H1 (cell line): Measurements from ENCODE around the gene MAP10. TPM values are rescaled to one million over a fixed set of nuclear protein-coding genes. Genes with fewer than 3 reads are reported as not detected.

Source experiments
- CTCF ChIA-PET: fragments of 300-600 bp; sonication (Branson Sonifier 250); formaldehyde crosslinking; loops from one replicate; lab custom pipeline; 2021; ENCODE audit not compliant: partially characterized antibody; lab: Charles Lee
- POLR2A ChIA-PET: fragments of 300-600 bp; sonication (Branson Sonifier 250); formaldehyde crosslinking; loops from one replicate; lab custom pipeline; 2021; ENCODE audit warnings: inconsistent platforms; ENCODE audit not compliant: partially characterized antibody; lab: Charles Lee
- DNase-seq, 2 experiments: peaks; one replicate each; pipeline versions ENCODE4 v3.0.0 to v3.0.0-alpha.2; 2010 to 2022; ENCODE audit warnings: low spot score in 2 of 2, low read depth in 1 of 2, mixed read lengths in 1 of 2
- FAIRE-seq: peaks from 2 replicates; lab custom pipeline; 2011; peaks lifted over from hg19 to GRCh38; lab: Jason Lieb, UNC
- H2AFZ ChIP-seq: 2 replicates; pipeline ENCODE4 v1.8.1; 2012; ENCODE audit warnings: low read length, inconsistent platforms
- H2AK5ac ChIP-seq: 2 replicates; pipeline ENCODE4 v1.6.1; 2013; ENCODE audit warnings: low read depth, low read length
- H2BK120ac ChIP-seq: replicated peaks from 2 replicates; pipeline ENCODE3; 2013; ENCODE audit warnings: low read depth, low read length, inconsistent platforms
- H2BK12ac ChIP-seq: 2 replicates; pipeline ENCODE4 v1.6.1; 2013; ENCODE audit warnings: low read depth, low read length
- H2BK15ac ChIP-seq: 2 replicates; pipeline ENCODE4 v1.6.1; 2013; ENCODE audit warnings: low read length
- H2BK20ac ChIP-seq: 2 replicates; pipeline ENCODE4 v1.6.1; 2013; ENCODE audit warnings: low read length
- H2BK5ac ChIP-seq: 2 replicates; pipeline ENCODE4 v1.6.1; 2013; ENCODE audit warnings: low read depth, low read length
- H3K14ac ChIP-seq: 2 replicates; pipeline ENCODE4 v1.6.1; 2013; ENCODE audit warnings: inconsistent platforms; ENCODE audit not compliant: insufficient read length
- H3K18ac ChIP-seq: 2 replicates; pipeline ENCODE4 v1.6.1; 2013; ENCODE audit warnings: low read length; ENCODE audit errors: extremely low read depth
- H3K23ac ChIP-seq: 2 replicates; pipeline ENCODE4 v1.6.1; 2013; ENCODE audit warnings: inconsistent platforms; ENCODE audit not compliant: insufficient read length
- H3K23me2 ChIP-seq: 2 replicates; pipeline ENCODE4 v1.6.1; 2013; ENCODE audit warnings: low read depth, low read length
- H3K27ac ChIP-seq: 2 replicates; pipeline ENCODE4 v1.6.1; 2011; ENCODE audit warnings: low read depth, low read length, inconsistent platforms
- H3K27me3 ChIP-seq, 4 experiments: replicated peaks in 1 of 4; 1 replicate in 1 of 4; 2 replicates in 3 of 4; pipeline versions ENCODE4 v1.6.1 to v1.8.1; 2011 to 2013; ENCODE audit warnings: low read length in 3 of 4, mild to moderate bottlenecking in 3 of 4, inconsistent platforms in 2 of 4, mixed read lengths in 2 of 4, moderate library complexity in 1 of 4; ENCODE audit not compliant: control insufficient read depth in 3 of 4, insufficient read depth in 3 of 4; ENCODE audit errors: extremely low read depth in 1 of 4
- H3K36me3 ChIP-seq, 4 experiments: 2 replicates each; pipeline versions ENCODE4 v1.6.1 to v1.8.1; 2011 to 2013; ENCODE audit warnings: mild to moderate bottlenecking in 4 of 4, low read length in 3 of 4, moderate library complexity in 2 of 4, control low read depth in 1 of 4, inconsistent platforms in 1 of 4; ENCODE audit not compliant: insufficient read depth in 4 of 4, control insufficient read depth in 2 of 4
- H3K4ac ChIP-seq: replicated peaks from 2 replicates; pipeline ENCODE3; 2013; ENCODE audit warnings: low read length, low read depth, mixed read lengths, inconsistent platforms; ENCODE audit not compliant: insufficient read length
- H3K4me1 ChIP-seq, 4 experiments: replicated peaks in 1 of 4; 1 replicate in 1 of 4; 2 replicates in 3 of 4; pipeline versions ENCODE4 v1.6.1 to v1.8.1; 2011 to 2013; ENCODE audit warnings: low read length in 3 of 4, inconsistent platforms in 2 of 4, mixed read lengths in 1 of 4; ENCODE audit not compliant: insufficient read depth in 4 of 4, control insufficient read depth in 3 of 4
- H3K4me2 ChIP-seq, 2 experiments: 2 replicates each; pipeline versions ENCODE4 v1.6.1 to v1.8.1; 2011 to 2013; ENCODE audit warnings: low read depth in 2 of 2, low read length in 2 of 2, control low read depth in 1 of 2, inconsistent platforms in 1 of 2, mild to moderate bottlenecking in 1 of 2; ENCODE audit not compliant: insufficient read depth in 1 of 2
- H3K4me3 ChIP-seq, 4 experiments: fragments of 200-600, 300-600 bp in 1 of 4; sonication (generic), shearing (Covaris generic), sonication (Bioruptor Twin) in 1 of 4; 2 replicates each; pipeline versions ENCODE4 v1.5.1 to v1.8.1; 2011 to 2016; ENCODE audit warnings: low read length in 4 of 4, low read depth in 3 of 4, control low read depth in 2 of 4, inconsistent platforms in 2 of 4, mild to moderate bottlenecking in 2 of 4, mixed read lengths in 1 of 4, moderate library complexity in 1 of 4; ENCODE audit not compliant: insufficient read depth in 2 of 4; ENCODE audit errors: extremely low read depth in 1 of 4
- H3K56ac ChIP-seq: replicated peaks from 2 replicates; pipeline ENCODE3; 2013; ENCODE audit warnings: low read depth, mild to moderate bottlenecking, mixed read lengths, low read length, inconsistent platforms; ENCODE audit not compliant: insufficient read length
- H3K79me1 ChIP-seq: 2 replicates; pipeline ENCODE4 v1.6.1; 2013; ENCODE audit warnings: low read depth, low read length, control low read depth
- H3K79me2 ChIP-seq, 2 experiments: 2 replicates each; pipeline versions ENCODE4 v1.6.1 to v1.8.1; 2012 to 2013; ENCODE audit warnings: low read length in 2 of 2, mild to moderate bottlenecking in 2 of 2, inconsistent platforms in 1 of 2; ENCODE audit not compliant: insufficient read depth in 2 of 2, control insufficient read depth in 1 of 2
- H3K9ac ChIP-seq, 4 experiments: replicated peaks in 1 of 4; 1 replicate in 1 of 4; 2 replicates in 3 of 4; pipeline versions ENCODE4 v1.6.1 to v1.8.1; 2011 to 2013; ENCODE audit warnings: low read depth in 3 of 4, low read length in 3 of 4, control low read depth in 2 of 4, mild to moderate bottlenecking in 2 of 4, moderate library complexity in 2 of 4, inconsistent platforms in 1 of 4; ENCODE audit errors: extremely low read depth in 1 of 4
- H3K9me3 ChIP-seq, 2 experiments: 2 replicates each; pipeline versions ENCODE4 v1.6.1 to v1.8.1; 2012 to 2013; ENCODE audit warnings: mild to moderate bottlenecking in 2 of 2, moderate library complexity in 2 of 2, control low read depth in 1 of 2, inconsistent platforms in 1 of 2, low read depth in 1 of 2, low read length in 1 of 2, mixed read lengths in 1 of 2; ENCODE audit not compliant: insufficient read depth in 2 of 2
- H4K20me1 ChIP-seq, 2 experiments: replicated peaks in 1 of 2; 2 replicates each; pipeline versions ENCODE3 to v1.8.1; 2011 to 2013; ENCODE audit warnings: inconsistent platforms in 2 of 2, low read length in 2 of 2, mild to moderate bottlenecking in 1 of 2; ENCODE audit not compliant: insufficient read depth in 2 of 2, control insufficient read depth in 1 of 2
- H4K5ac ChIP-seq: 2 replicates; pipeline ENCODE4 v1.6.1; 2013; ENCODE audit warnings: low read length, low read depth, mixed read lengths, inconsistent platforms; ENCODE audit not compliant: insufficient read length
- H4K8ac ChIP-seq: 2 replicates; pipeline ENCODE4 v1.8.0; 2013; ENCODE audit warnings: mild to moderate bottlenecking, moderate library complexity, low read length, inconsistent platforms; ENCODE audit not compliant: insufficient read depth; ENCODE audit errors: extremely low read depth
- H4K91ac ChIP-seq: replicated peaks from 2 replicates; pipeline ENCODE3; 2013; ENCODE audit warnings: low read length, mixed read lengths, inconsistent platforms; ENCODE audit not compliant: insufficient read length
- BACH1 ChIP-seq: IDR thresholded peaks from 2 replicates; pipeline ENCODE4 v1.6.1; 2012; ENCODE audit warnings: low read length, improper control_type of control experiment
- BCL11A ChIP-seq, 2 experiments: IDR thresholded peaks; one replicate each; pipeline ENCODE4 v1.6.1; 2011; ENCODE audit warnings: low read depth in 2 of 2, low read length in 2 of 2, mild to moderate bottlenecking in 2 of 2
- BRCA1 ChIP-seq: IDR thresholded peaks from 2 replicates; pipeline ENCODE4 v1.6.1; 2012; ENCODE audit warnings: low read depth, low read length, improper control_type of control experiment
- HDAC2 ChIP-seq, 2 experiments: fragments of 300-600 bp in 1 of 2; sonication (generic) in 1 of 2; IDR thresholded peaks; 2 replicates each; pipeline ENCODE4 v1.6.1; 2011 to 2012; ENCODE audit warnings: low read depth in 2 of 2, low read length in 2 of 2, mild to moderate bottlenecking in 2 of 2, moderate library complexity in 2 of 2, borderline replicate concordance in 1 of 2, inconsistent platforms in 1 of 2
- KDM1A ChIP-seq: fragments of 200-600, 300-600 bp; sonication (generic); IDR thresholded peaks from 2 replicates; pipeline ENCODE4 v1.7.1; 2016; ENCODE audit warnings: mild to moderate bottlenecking, low read length, borderline replicate concordance
- MAFK ChIP-seq: IDR thresholded peaks from 2 replicates; pipeline ENCODE4 v1.6.1; 2012; ENCODE audit warnings: low read depth, mild to moderate bottlenecking, improper control_type of control experiment, low read length
- RAD21 ChIP-seq, 2 experiments: IDR thresholded peaks in 1 of 2; conservative IDR thresholded peaks in 1 of 2; 2 replicates each; pipeline ENCODE4 v1.6.1; 2011; ENCODE audit warnings: low read depth in 2 of 2, low read length in 2 of 2, improper control_type of control experiment in 1 of 2, inconsistent platforms in 1 of 2, mild to moderate bottlenecking in 1 of 2, moderate library complexity in 1 of 2
- WGBS, 2 experiments: shearing (Covaris generic) in 1 of 2; methylation state at CpG; one replicate each; pipeline versions ENCODE4 v1.1.6 to v1.1.7; 2013 to 2015; ENCODE audit warnings: low lambda C conversion rate in 2 of 2, mixed read lengths in 2 of 2, inconsistent platforms in 1 of 2, low coverage in 1 of 2, missing lambda C conversion rate in 1 of 2; ENCODE audit not compliant: insufficient replicate concordance in 2 of 2, insufficient coverage in 1 of 2, insufficient read length in 1 of 2; ENCODE audit errors: extremely low coverage in 1 of 2, missing lambda C conversion rate in 1 of 2; 5-methylcytosine and 5-hydroxymethylcytosine counted together
- polyA plus RNA-seq, 7 experiments: library from polyadenylated mRNA; depleted of rRNA in 3 of 7; stranded (reverse) in 5 of 7; unstranded in 2 of 7; fragments of >200 nt in 5 of 7; fragments of 200-250 nt in 2 of 7; gene quantifications; 1 replicate in 5 of 7; 2 replicates in 1 of 7; 4 replicates in 1 of 7; pipeline versions ENCODE4 v1.2.1 to v1.2.3, GENCODE V29; 2011 to 2013; ENCODE audit warnings: missing spikeins in 2 of 7, mixed read lengths in 2 of 7
- total RNA-seq: library from RNA; stranded (reverse); fragmentation: NEBNext Ultra II Directional; extraction: Animal tissue kit (Norgen Biotek cat#: 25700); gene quantifications from 2 replicates; pipeline ENCODE4 v1.2.1, GENCODE V29; 2021
- TF ChIP-seq, protein P1 (sequence below), 3 experiments: IDR thresholded peaks; 1 replicate in 2 of 3; 2 replicates in 1 of 3; pipeline versions ENCODE4 v1.5.1 to v1.6.1; 2011; ENCODE audit warnings: low read length in 3 of 3, mild to moderate bottlenecking in 3 of 3, inconsistent platforms in 2 of 3, low read depth in 1 of 3, moderate library complexity in 1 of 3; ENCODE audit not compliant: insufficient read depth in 1 of 3; ENCODE audit errors: control extremely low read depth in 1 of 3

MAP10 gene
- total and polyA plus RNA-seq, 2 of the 8 experiments (the other 6 are each of a cell fraction or from before 2014, with no cell fraction given): 1.5 to 3.5 TPM

DNA sequence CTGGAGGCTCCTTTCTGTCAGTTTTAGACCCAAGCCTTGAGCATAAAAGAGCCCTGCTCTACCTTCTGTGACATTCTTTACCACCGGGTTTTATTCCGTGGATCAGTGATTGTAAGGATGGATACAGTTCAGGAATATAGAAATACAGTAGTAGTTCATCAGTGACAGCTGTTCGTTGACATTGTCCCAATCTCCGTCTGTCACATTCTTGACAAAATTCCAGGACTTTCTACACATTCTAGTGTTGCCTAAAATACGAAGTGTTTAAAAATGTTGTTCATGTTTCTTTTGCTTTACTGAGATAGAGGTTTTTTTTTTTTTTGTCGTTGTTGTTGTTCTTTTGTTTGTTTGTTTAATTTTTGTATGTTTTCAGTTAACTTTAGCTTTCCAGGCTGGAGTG lies 29.9 kb downstream of the MAP10 start:
- no peak overlapping the region for H2BK5ac ChIP-seq
- POLR2A ChIA-PET: no interaction called here
- no peak overlapping the region for H4K8ac ChIP-seq
- H3K23ac ChIP-seq: no peak overlapping the region
- H3K23me2 ChIP-seq: no peaks in the 10 kb centered on the region
- no peaks in the 10 kb centered on the region for H4K20me1 ChIP-seq
- H3K4ac ChIP-seq: no peak overlapping the region
- H2AFZ ChIP-seq: no peak overlapping the region
- no peak overlapping the region for H2AK5ac ChIP-seq
- no peak overlapping the region for H2BK15ac ChIP-seq
- no peak overlapping the region for H2BK12ac ChIP-seq
- H4K5ac ChIP-seq: no peak overlapping the region
- H3K18ac ChIP-seq: no peak overlapping the region
- no peak overlapping the region for H3K27ac ChIP-seq
- no peaks in the 10 kb centered on the region for H3K36me3 ChIP-seq
- WGBS, 2 experiments: 98% methylated on average over 6 of the region's 6 CpGs; no CpG with 5 or more reads in 1 of the 2 experiments
- H3K9ac ChIP-seq: no peak overlapping the region
- no peak overlapping the region for H3K4me3 ChIP-seq
- H3K9me3 ChIP-seq: no peaks in the 10 kb centered on the region; a peak in 1 of 4 replicates
- no peaks in the 10 kb centered on the region for H3K4me1 ChIP-seq
- H2BK20ac ChIP-seq: no peak overlapping the region
- no peak for DNase-seq
- CTCF ChIA-PET: interaction anchor here (1.6 kb wide), 1 partner anchor 11 kb away, joined by 3 read pairs; no protein-coding TSS in a partner anchor
- no peaks in the 10 kb centered on the region for H3K79me1 ChIP-seq
- FAIRE-seq: no peak
- H3K79me2 ChIP-seq: no peaks in the 10 kb centered on the region
- H3K4me2 ChIP-seq: no peak overlapping the region
- H3K14ac ChIP-seq: no peak overlapping the region
- TF ChIP-seq, protein P1, sequence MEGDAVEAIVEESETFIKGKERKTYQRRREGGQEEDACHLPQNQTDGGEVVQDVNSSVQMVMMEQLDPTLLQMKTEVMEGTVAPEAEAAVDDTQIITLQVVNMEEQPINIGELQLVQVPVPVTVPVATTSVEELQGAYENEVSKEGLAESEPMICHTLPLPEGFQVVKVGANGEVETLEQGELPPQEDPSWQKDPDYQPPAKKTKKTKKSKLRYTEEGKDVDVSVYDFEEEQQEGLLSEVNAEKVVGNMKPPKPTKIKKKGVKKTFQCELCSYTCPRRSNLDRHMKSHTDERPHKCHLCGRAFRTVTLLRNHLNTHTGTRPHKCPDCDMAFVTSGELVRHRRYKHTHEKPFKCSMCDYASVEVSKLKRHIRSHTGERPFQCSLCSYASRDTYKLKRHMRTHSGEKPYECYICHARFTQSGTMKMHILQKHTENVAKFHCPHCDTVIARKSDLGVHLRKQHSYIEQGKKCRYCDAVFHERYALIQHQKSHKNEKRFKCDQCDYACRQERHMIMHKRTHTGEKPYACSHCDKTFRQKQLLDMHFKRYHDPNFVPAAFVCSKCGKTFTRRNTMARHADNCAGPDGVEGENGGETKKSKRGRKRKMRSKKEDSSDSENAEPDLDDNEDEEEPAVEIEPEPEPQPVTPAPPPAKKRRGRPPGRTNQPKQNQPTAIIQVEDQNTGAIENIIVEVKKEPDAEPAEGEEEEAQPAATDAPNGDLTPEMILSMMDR (IDR thresholded peaks at IDR 0.05; ENCODE audit: control extremely low read depth in 1 of 3, insufficient read depth in 1 of 3, low read depth in 1 of 3, low read length in 3 of 3): no peak
- no peak for TF ChIP-seq BACH1
- TF ChIP-seq BRCA1: no peak
- no peak for TF ChIP-seq KDM1A
- TF ChIP-seq BCL11A (IDR thresholded peaks at IDR 0.05; ENCODE audit: low read depth in 2 of 2, low read length in 2 of 2): no peak
- no peak for TF ChIP-seq MAFK
- no peak for TF ChIP-seq HDAC2 (IDR thresholded peaks at IDR 0.05; ENCODE audit: borderline replicate concordance in 1 of 2, low read depth in 2 of 2, low read length in 2 of 2)
- TF ChIP-seq RAD21 (IDR thresholded peaks at IDR 0.05 in 1 of 2, conservative IDR thresholded peaks at IDR 0.05 in 1 of 2; ENCODE audit: low read depth in 2 of 2, low read length in 2 of 2): no peak
- no peak overlapping the region for H2BK120ac ChIP-seq
- H4K91ac ChIP-seq: no peak overlapping the region
- H3K27me3 ChIP-seq: no peaks in the 10 kb centered on the region
- H3K56ac ChIP-seq: no peak overlapping the region
